IMR-90 (cell line): ENCODE results near the gene GFAP. TPM values are rescaled to one million over a fixed set of nuclear protein-coding genes. Genes with fewer than 3 reads are reported as not detected.

Source experiments
- ATAC-seq: fragments of 200-7000 bp; cut with Tn5 transposase; 2 replicates; pipeline ENCODE4 v1.9.1; 2020; ENCODE audit warnings: low read depth, mild to moderate bottlenecking, moderate library complexity
- BruUV-seq: library from RNA; stranded (reverse); fragments of 400-500 nt; replicated peaks from 2 replicates; lab custom pipeline; 2021; lab: Mats Ljungman, UMichigan
- CTCF ChIA-PET: fragments of 300-600 bp; formaldehyde crosslinking; extraction: SDS; loops from one replicate; lab custom pipeline; 2021; ENCODE audit warnings: antibody characterized with exemption; lab: Yijun Ruan, JAX
- POLR2A ChIA-PET: fragments of 300-600 bp; sonication (Branson Sonifier 250); formaldehyde crosslinking; loops from one replicate; lab custom pipeline; 2022; ENCODE audit warnings: antibody characterized with exemption; ENCODE audit not compliant: unreplicated experiment; lab: Charles Lee
- DNase-seq: peaks from one replicate; pipeline ENCODE4 v3.0.0; 2013
- H2AFZ ChIP-seq: replicated peaks from 2 replicates; pipeline ENCODE3; 2013; ENCODE audit warnings: low read length, mild to moderate bottlenecking; ENCODE audit not compliant: poor library complexity
- H2AK5ac ChIP-seq: 2 replicates; pipeline ENCODE4 v1.6.1; 2013; ENCODE audit warnings: low read depth, low read length, inconsistent platforms
- H2AK9ac ChIP-seq: replicated peaks from 2 replicates; pipeline ENCODE3; 2013; ENCODE audit warnings: mild to moderate bottlenecking, low read depth, low read length, moderate library complexity; ENCODE audit not compliant: poor library complexity
- H2BK120ac ChIP-seq: 2 replicates; pipeline ENCODE4 v1.6.1; 2013; ENCODE audit warnings: low read depth, low read length, inconsistent platforms
- H2BK15ac ChIP-seq: 3 replicates; pipeline ENCODE4 v1.6.1; 2013; ENCODE audit warnings: low read depth, low read length, inconsistent platforms
- H2BK20ac ChIP-seq: 2 replicates; pipeline ENCODE4 v1.6.1; 2013; ENCODE audit warnings: low read depth, mild to moderate bottlenecking, inconsistent platforms, low read length, moderate library complexity
- H2BK5ac ChIP-seq: 2 replicates; pipeline ENCODE4 v1.6.1; 2013; ENCODE audit warnings: mild to moderate bottlenecking, low read depth, low read length, inconsistent platforms; ENCODE audit not compliant: poor library complexity, severe bottlenecking
- H3K14ac ChIP-seq: replicated peaks from 2 replicates; pipeline ENCODE4 v1.6.1; 2013; ENCODE audit warnings: low read depth, low read length, inconsistent platforms
- H3K18ac ChIP-seq: 2 replicates; pipeline ENCODE4 v1.6.1; 2013; ENCODE audit warnings: low read depth, low read length, control low read depth
- H3K23ac ChIP-seq: 2 replicates; pipeline ENCODE4 v1.6.1; 2013; ENCODE audit warnings: low read depth, low read length, inconsistent platforms
- H3K27ac ChIP-seq: 2 replicates; pipeline ENCODE4 v1.5.1; 2013; ENCODE audit warnings: mild to moderate bottlenecking, control low read depth, low read length; ENCODE audit not compliant: insufficient read depth
- H3K27me3 ChIP-seq: 2 replicates; pipeline ENCODE4 v1.6.1; 2013; ENCODE audit warnings: low read length; ENCODE audit not compliant: control insufficient read depth, insufficient read depth
- H3K36me3 ChIP-seq: 2 replicates; pipeline ENCODE4 v1.6.1; 2013; ENCODE audit warnings: low read length, mixed read lengths; ENCODE audit not compliant: control insufficient read depth, insufficient read depth
- H3K4ac ChIP-seq: 2 replicates; pipeline ENCODE4 v1.6.1; 2013; ENCODE audit warnings: low read depth, low read length, inconsistent platforms
- H3K4me1 ChIP-seq: 2 replicates; pipeline ENCODE4 v1.6.1; 2013; ENCODE audit warnings: low read length, mixed read lengths; ENCODE audit not compliant: control insufficient read depth, insufficient read depth
- H3K4me2 ChIP-seq: 2 replicates; pipeline ENCODE4 v1.6.1; 2013; ENCODE audit warnings: low read depth, mild to moderate bottlenecking, control low read depth, low read length, moderate library complexity
- H3K4me3 ChIP-seq: 2 replicates; pipeline ENCODE4 v1.5.1; 2013; ENCODE audit warnings: low read depth, mild to moderate bottlenecking, control low read depth, low read length, moderate library complexity; ENCODE audit not compliant: insufficient read depth
- H3K56ac ChIP-seq: 2 replicates; pipeline ENCODE4 v1.6.1; 2013; ENCODE audit warnings: low read length, inconsistent platforms; ENCODE audit not compliant: insufficient read depth; ENCODE audit errors: extremely low read depth
- H3K79me1 ChIP-seq, 2 experiments: 2 replicates each; pipeline ENCODE4 v1.6.1; 2013; ENCODE audit warnings: low read length in 2 of 2, inconsistent platforms in 1 of 2, low read depth in 1 of 2
- H3K9ac ChIP-seq: 2 replicates; pipeline ENCODE4 v1.6.1; 2013; ENCODE audit warnings: low read depth, low read length, control low read depth
- H3K9me1 ChIP-seq: 2 replicates; pipeline ENCODE4 v1.6.1; 2013; ENCODE audit warnings: low read length, inconsistent platforms; ENCODE audit not compliant: insufficient read depth
- H3K9me3 ChIP-seq: 2 replicates; pipeline ENCODE4 v1.6.1; 2013; ENCODE audit warnings: low read length; ENCODE audit not compliant: control insufficient read depth, insufficient read depth
- H4K20me1 ChIP-seq: 2 replicates; pipeline ENCODE4 v1.6.1; 2013; ENCODE audit warnings: low read length, inconsistent platforms; ENCODE audit not compliant: insufficient read depth
- H4K5ac ChIP-seq: 2 replicates; pipeline ENCODE4 v1.6.1; 2013; ENCODE audit warnings: mild to moderate bottlenecking, low read depth, low read length, control low read depth
- H4K8ac ChIP-seq, 2 experiments: 2 replicates each; pipeline ENCODE4 v1.6.1; 2013; ENCODE audit warnings: low read depth in 2 of 2, low read length in 2 of 2, control low read depth in 1 of 2, inconsistent platforms in 1 of 2
- H4K91ac ChIP-seq: 2 replicates; pipeline ENCODE4 v1.6.1; 2013; ENCODE audit warnings: low read depth, low read length, inconsistent platforms; ENCODE audit not compliant: insufficient read depth
- CEBPB ChIP-seq: IDR thresholded peaks from 2 replicates; pipeline ENCODE4 v1.6.1; 2012; ENCODE audit warnings: low read depth, low read length, improper control_type of control experiment
- CHD1 ChIP-seq: IDR thresholded peaks from 2 replicates; pipeline ENCODE4 v1.6.1; 2012; ENCODE audit warnings: low read depth, low read length, improper control_type of control experiment
- CTCF ChIP-seq: conservative IDR thresholded peaks from 2 replicates; pipeline ENCODE4 v1.5.1; 2012; ENCODE audit warnings: mild to moderate bottlenecking, low read depth, low read length, improper control_type of control experiment
- FOS ChIP-seq: fragments of 150-350 bp; IDR thresholded peaks from 2 replicates; pipeline ENCODE4 v1.6.1; 2016; ENCODE audit warnings: low read depth, low read length
- MAFK ChIP-seq: IDR thresholded peaks from 2 replicates; pipeline ENCODE4 v1.6.1; 2012; ENCODE audit warnings: low read depth, low read length, improper control_type of control experiment
- NFE2L2 ChIP-seq: fragments of 150-350 bp; IDR thresholded peaks from 2 replicates; pipeline ENCODE4 v1.6.1; 2016; ENCODE audit warnings: low read depth, mild to moderate bottlenecking, low read length
- RAD21 ChIP-seq: IDR thresholded peaks from 2 replicates; pipeline ENCODE4 v1.6.1; 2012; ENCODE audit warnings: low read length, improper control_type of control experiment
- RFX5 ChIP-seq: IDR thresholded peaks from 2 replicates; pipeline ENCODE4 v1.8.0; 2012; ENCODE audit warnings: low read depth, mild to moderate bottlenecking, low read length, moderate library complexity
- SMC3 ChIP-seq: fragments of 150-350 bp; IDR thresholded peaks from 2 replicates; pipeline ENCODE4 v1.6.1; 2016; ENCODE audit warnings: low read depth, mild to moderate bottlenecking, antibody characterized with exemption, low read length, moderate library complexity
- WGBS, 2 experiments: methylation state at CpG; one replicate each; pipeline versions ENCODE4 v1.1.5 to v1.1.7; 2013; ENCODE audit warnings: missing lambda C conversion rate in 2 of 2; ENCODE audit not compliant: insufficient read length in 1 of 2; ENCODE audit errors: extremely low coverage in 2 of 2; 5-methylcytosine and 5-hydroxymethylcytosine counted together
- dilution Hi-C: fragments of 300-500 bp; cut with HindIII; formaldehyde crosslinking; loops from one replicate; pipeline ENCODE4 v1.14.3; 2018; ENCODE audit warnings: low sequenced_read_pairs; ENCODE audit not compliant: unreplicated experiment
- in situ Hi-C: fragments of 300-500 bp; cut with MboI; formaldehyde crosslinking; loops from 3 replicates; pipeline ENCODE4 v1.14.3; 2019; ENCODE audit warnings: low sequenced_read_pairs, inconsistent platforms, mixed read lengths
- intact Hi-C: fragments of 100-400 bp; cut with micrococcal nuclease; formaldehyde crosslinking; loops from 2 replicates; pipeline ENCODE4 v1.10.0; 2022
- polyA plus RNA-seq, 3 experiments: library from polyadenylated mRNA; depleted of rRNA; stranded (reverse); fragments of >200 nt; gene quantifications; 2 replicates each; pipeline ENCODE4 v1.2.3, GENCODE V29; 2012; ENCODE audit warnings: low replicate concordance in 1 of 3
- total RNA-seq: library from RNA; depleted of rRNA; stranded (reverse); fragments of >200 nt; gene quantifications from 2 replicates; pipeline ENCODE4 v1.2.3, GENCODE V29; 2012

GFAP gene
- total and polyA plus RNA-seq, 2 of the 4 experiments (the other 2 are of a cell fraction): 0.18 to 0.19 TPM

GRCh38 chr17:44926821-44927525 is 11.7 kb upstream of the GFAP start:
- no peak overlapping the region for H3K4me3 ChIP-seq
- CTCF ChIA-PET: no interaction called here
- no peak overlapping the region for H3K4ac ChIP-seq
- H2AK5ac ChIP-seq: no peak overlapping the region
- no peak overlapping the region for H2BK15ac ChIP-seq
- H3K9me1 ChIP-seq: no peaks in the 10 kb centered on the region
- no peak overlapping the region for H4K91ac ChIP-seq
- POLR2A ChIA-PET: no interaction called here
- no peak overlapping the region for H2BK5ac ChIP-seq
- no peak overlapping the region for H3K23ac ChIP-seq
- peak overlapping the region; percentile 25 for H2AK9ac ChIP-seq
- no peak overlapping the region for H2BK20ac ChIP-seq
- in situ Hi-C loops: no loop called here
- H3K36me3 ChIP-seq: peaks cover 12% of the 10 kb centered on the region
- H2AFZ ChIP-seq: no peak overlapping the region
- no peak overlapping the region for H3K14ac ChIP-seq
- no peaks in the 10 kb centered on the region for H4K20me1 ChIP-seq
- H3K18ac ChIP-seq: no peak overlapping the region
- no peak overlapping the region for H3K56ac ChIP-seq
- H3K9ac ChIP-seq: no peak overlapping the region
- intact Hi-C loops: no loop called here
- no peak overlapping the region for H2BK120ac ChIP-seq
- DNase-seq: no peak
- H4K5ac ChIP-seq: no peak overlapping the region
- no peak overlapping the region for H3K4me2 ChIP-seq
- no peaks in the 10 kb centered on the region for H3K27me3 ChIP-seq
- H3K9me3 ChIP-seq: no peaks in the 10 kb centered on the region
- peaks cover 3% of the 10 kb centered on the region in 2 experiments; a peak in 2 of 4 replicates for H3K79me1 ChIP-seq
- no peak overlapping the region for H3K27ac ChIP-seq
- ATAC-seq: no peak
- no TSS peak for BruUV-seq
- 98% methylated on average over 6 of the region's 15 CpGs; no CpG with 5 or more reads in 1 of the 2 experiments for WGBS, 2 experiments
- TF ChIP-seq MAFK (no peak), CHD1 (no peak), FOS (no peak), SMC3 (no peak), CTCF (no peak), RFX5 (no peak), RAD21 (no peak), CEBPB (no peak), NFE2L2 (no peak)
- no peaks in the 10 kb centered on the region for H3K4me1 ChIP-seq
- H4K8ac ChIP-seq: no peak overlapping the region
- dilution Hi-C loops: no loop called here
